WERI-Rb-1 (cell line): ENCODE measurements around the gene SAMD4B.

ENCODE experiments used
- DNase-seq: peaks from one replicate; pipeline ENCODE4 v3.0.0-alpha.2; 2020
- H3K27ac ChIP-seq: fragments of 250-450 bp; sonication (Bioruptor Pico); 2 replicates; pipeline ENCODE4 v1.5.1; 2020; ENCODE audit warnings: mild to moderate bottlenecking, moderate library complexity
- H3K27me3 ChIP-seq: fragments of 250-450 bp; sonication (Bioruptor Pico); 2 replicates; pipeline ENCODE4 v1.5.1; 2021; ENCODE audit warnings: mild to moderate bottlenecking, low read depth, moderate library complexity; ENCODE audit not compliant: insufficient read depth, severe bottlenecking
- H3K36me3 ChIP-seq: fragments of 250-450 bp; sonication (Bioruptor Pico); 2 replicates; pipeline ENCODE4 v1.5.1; 2020; ENCODE audit warnings: mild to moderate bottlenecking, moderate library complexity
- H3K4me3 ChIP-seq: 2 replicates; pipeline ENCODE4 v1.5.1; 2011; ENCODE audit warnings: low read depth, mild to moderate bottlenecking, control low read depth, low read length
- H3K9me3 ChIP-seq: fragments of 250-450 bp; sonication (Bioruptor Pico); 2 replicates; pipeline ENCODE4 v1.5.1; 2021; ENCODE audit warnings: mild to moderate bottlenecking, moderate library complexity; ENCODE audit not compliant: severe bottlenecking
- TF ChIP-seq, protein P1 (sequence below): IDR thresholded peaks from 2 replicates; pipeline ENCODE4 v1.5.1; 2011; ENCODE audit warnings: low read depth, mild to moderate bottlenecking, control low read depth, inconsistent platforms, low read length

SAMD4B gene

DNA sequence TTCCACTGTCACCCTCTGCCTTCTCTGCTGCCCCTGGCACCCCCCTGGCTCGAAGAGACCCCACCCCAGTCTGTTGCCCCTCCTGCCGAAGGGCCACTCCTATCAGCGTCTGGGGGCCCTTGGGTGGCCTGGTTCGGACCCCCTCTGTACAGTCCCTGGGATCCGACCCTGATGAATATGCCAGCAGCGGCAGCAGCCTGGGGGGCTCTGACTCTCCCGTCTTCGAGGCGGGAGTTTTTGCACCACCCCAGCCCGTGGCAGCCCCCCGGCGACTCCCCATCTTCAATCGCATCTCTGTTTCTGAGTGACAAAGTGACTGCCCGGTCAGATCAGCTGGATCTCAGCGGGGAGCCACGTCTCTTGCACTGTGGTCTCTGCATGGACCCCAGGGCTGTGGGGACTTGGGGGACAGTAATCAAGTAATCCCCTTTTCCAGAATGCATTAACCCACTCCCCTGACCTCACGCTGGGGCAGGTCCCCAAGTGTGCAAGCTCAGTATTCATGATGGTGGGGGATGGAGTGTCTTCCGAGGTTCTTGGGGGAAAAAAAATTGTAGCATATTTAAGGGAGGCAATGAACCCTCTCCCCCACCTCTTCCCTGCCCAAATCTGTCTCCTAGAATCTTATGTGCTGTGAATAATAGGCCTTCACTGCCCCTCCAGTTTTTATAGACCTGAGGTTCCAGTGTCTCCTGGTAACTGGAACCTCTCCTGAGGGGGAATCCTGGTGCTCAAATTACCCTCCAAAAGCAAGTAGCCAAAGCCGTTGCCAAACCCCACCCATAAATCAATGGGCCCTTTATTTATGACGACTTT is 66.4 kb downstream of the SAMD4B start:
- Histone ChIP-seq H3K27me3 (no peaks in the 10 kb centered on the region), H3K4me3 (no peak overlapping the region), H3K27ac (no peak overlapping the region), H3K9me3 (no peaks in the 10 kb centered on the region), H3K36me3 (no peaks in the 10 kb centered on the region)
- DNase-seq = no peak
- TF ChIP-seq, protein P1, sequence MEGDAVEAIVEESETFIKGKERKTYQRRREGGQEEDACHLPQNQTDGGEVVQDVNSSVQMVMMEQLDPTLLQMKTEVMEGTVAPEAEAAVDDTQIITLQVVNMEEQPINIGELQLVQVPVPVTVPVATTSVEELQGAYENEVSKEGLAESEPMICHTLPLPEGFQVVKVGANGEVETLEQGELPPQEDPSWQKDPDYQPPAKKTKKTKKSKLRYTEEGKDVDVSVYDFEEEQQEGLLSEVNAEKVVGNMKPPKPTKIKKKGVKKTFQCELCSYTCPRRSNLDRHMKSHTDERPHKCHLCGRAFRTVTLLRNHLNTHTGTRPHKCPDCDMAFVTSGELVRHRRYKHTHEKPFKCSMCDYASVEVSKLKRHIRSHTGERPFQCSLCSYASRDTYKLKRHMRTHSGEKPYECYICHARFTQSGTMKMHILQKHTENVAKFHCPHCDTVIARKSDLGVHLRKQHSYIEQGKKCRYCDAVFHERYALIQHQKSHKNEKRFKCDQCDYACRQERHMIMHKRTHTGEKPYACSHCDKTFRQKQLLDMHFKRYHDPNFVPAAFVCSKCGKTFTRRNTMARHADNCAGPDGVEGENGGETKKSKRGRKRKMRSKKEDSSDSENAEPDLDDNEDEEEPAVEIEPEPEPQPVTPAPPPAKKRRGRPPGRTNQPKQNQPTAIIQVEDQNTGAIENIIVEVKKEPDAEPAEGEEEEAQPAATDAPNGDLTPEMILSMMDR = no peak

DNA sequence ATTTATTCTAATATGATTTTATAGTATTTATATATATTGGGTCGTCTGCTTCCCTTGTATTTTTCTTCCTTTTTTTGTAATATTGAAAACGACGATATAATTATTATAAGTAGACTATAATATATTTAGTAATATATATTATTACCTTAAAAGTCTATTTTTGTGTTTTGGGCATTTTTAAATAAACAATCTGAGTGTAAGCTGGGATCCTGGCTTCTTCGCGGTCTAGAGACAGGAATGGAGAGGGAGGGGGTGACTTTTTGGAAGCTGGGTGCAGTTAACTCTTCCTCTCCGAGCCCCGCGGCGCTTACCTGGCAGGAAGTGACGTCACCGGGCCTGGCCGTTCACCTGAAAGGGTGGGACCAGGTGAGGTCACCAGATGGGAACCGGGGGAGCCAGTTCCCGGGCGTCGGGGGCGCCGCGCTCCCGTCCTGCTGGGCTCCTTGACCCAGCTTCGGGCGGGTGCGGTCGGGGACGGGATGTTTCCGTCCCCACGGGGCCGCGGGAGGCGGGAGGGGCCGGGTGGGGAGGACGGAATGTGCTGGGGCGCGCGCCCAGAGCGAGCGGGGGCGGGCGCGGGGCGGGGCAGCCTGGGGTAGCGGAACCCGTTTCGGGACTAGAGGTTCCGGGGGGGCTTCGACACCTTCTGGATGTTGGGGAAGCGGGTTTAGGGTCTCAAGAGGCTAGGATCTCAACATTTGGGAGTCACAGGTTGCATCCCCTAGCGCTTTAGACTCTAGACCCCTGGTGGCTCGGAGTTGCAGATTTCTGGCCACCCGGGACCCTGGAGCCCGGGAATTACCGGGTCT is 67.2 kb downstream of the SAMD4B start:
- H3K27ac ChIP-seq = peak overlapping the region; percentile 36
- peak; percentile 81 for DNase-seq

DNA sequence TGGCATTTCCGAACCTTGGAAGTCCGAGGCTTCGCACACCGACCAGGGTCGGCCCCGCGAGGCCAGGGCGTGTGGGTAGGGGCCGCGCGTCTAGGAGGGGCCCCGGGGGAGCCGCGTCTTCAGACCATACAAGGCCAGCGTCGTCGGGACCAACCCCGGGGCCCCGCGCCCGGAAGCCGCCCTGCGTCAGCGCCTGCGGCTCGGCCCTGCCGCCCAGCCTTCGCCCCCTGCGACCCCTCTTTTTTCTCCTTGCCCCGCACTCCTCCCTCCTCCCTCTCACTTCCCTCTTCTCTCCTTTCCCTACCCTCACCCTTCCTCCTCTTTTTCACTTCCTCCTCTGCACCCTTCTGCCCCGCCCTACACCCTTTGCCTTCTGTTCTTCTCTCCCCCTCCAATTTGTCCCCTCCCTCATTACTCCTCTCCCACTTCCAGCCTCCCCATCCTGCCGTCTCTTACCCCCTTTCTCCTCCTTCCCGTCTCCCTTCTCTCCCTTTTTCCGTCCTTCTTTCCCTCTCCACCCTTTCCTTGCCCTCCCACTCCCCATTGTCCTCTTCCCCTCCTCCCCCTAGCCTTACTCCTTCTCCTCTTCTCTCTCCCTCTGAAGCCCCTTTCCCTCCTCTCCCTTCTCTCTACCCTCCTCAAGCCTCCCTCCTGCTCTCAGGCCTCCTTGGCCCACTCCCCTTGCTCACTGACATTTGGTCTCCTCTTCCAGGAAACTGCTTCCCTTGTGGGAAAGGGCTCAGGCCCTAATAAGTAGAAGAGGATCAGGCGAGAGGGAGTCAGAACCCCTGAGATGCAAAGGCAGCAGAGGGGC is 68.0 kb downstream of the SAMD4B start:
- H3K27me3 ChIP-seq = no peaks in the 10 kb centered on the region
- TF ChIP-seq, protein P1 = no peak
- H3K27ac ChIP-seq = peak overlapping the region; percentile 36; the same call in 1 of the 2 replicates
- H3K4me3 ChIP-seq = peak overlapping the region; percentile 84
- no peaks in the 10 kb centered on the region for H3K9me3 ChIP-seq
- peaks cover 4% of the 10 kb centered on the region for H3K36me3 ChIP-seq
- DNase-seq = no peak

More for the DNA sequence above, 67.2 kb downstream of the SAMD4B start:
- Histone ChIP-seq H3K27me3 (no peaks in the 10 kb centered on the region), H3K4me3 (peak overlapping the region; percentile 84), H3K36me3 (no peaks in the 10 kb centered on the region), H3K9me3 (no peaks in the 10 kb centered on the region)
- TF ChIP-seq, protein P1 = no peak

DNA sequence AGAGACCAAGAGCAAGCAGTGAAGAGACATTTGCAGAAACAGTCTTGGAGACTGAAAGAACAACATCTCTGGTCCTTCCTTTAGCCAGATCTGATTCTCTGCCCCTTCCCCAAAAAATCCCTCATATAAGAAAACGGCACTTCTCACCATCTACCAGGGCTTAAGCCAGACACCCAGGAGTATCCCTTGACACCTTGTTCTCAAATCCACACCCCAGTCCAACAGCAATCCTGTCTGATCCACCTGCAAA is 68.5 kb downstream of the SAMD4B start:
- no peaks in the 10 kb centered on the region for H3K27me3 ChIP-seq
- H3K9me3 ChIP-seq = no peaks in the 10 kb centered on the region
- H3K36me3 ChIP-seq = peaks cover 7% of the 10 kb centered on the region
- no peak overlapping the region for H3K4me3 ChIP-seq
- TF ChIP-seq, protein P1 = no peak
- no peak overlapping the region for H3K27ac ChIP-seq
- no peak for DNase-seq

DNA sequence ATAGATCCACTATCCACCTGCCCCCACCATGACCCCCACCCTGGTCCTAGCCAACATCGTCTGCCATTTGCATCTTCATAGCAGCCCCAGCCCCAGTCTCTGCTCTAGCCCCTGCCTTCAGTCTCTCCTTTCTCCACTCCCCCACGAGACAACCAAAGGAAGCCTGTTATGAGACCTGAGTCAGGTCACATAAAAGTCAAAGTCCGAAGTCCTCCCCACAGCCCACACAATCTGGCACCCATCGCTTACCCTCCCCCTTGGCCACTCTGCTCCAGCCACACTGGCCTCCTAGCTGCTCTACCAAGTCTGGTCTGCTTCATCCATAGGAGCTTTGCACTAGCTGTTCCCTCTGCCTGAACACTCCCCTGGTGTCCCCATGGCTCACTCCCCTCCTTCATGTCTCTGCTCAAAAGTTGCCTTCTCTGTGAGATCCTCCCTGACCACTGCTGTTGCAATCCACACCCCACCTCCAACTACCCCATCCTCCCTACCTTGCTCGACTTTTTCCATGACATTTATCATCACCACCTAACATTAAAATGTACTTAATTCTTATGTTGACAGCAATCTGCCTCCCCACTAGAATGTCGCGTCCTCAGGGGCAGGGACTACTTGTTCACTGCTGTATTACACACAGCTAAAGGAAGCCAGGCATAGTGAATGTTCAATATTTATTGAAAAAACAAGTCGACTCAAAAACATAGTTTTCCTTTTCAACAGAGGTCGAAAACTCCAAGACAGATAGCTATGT is 69.0 kb downstream of the SAMD4B start:
- Histone ChIP-seq H3K9me3 (no peaks in the 10 kb centered on the region), H3K36me3 (peaks cover 12% of the 10 kb centered on the region), H3K4me3 (peak overlapping the region; percentile 70), H3K27ac (no peak overlapping the region; the same call in 1 of the 2 replicates), H3K27me3 (no peaks in the 10 kb centered on the region)
- TF ChIP-seq, protein P1 = no peak
- no peak for DNase-seq
